Endothelial cell (in vitro differentiated cells): ENCODE measurements around the gene MED20. TPM values are rescaled to one million over a fixed set of nuclear protein-coding genes. Genes with fewer than 3 reads are reported as not detected.

Experiments used
- DNase-seq: peaks from one replicate; pipeline ENCODE4 v3.0.0; 2021; ENCODE audit warnings: low spot score
- H3K27ac Mint-ChIP-seq: one replicate; pipeline ENCODE4 v1.8.0; 2021; ENCODE audit warnings: mixed read lengths, inconsistent platforms; ENCODE audit not compliant: unreplicated experiment
- H3K27me3 Mint-ChIP-seq: one replicate; pipeline ENCODE4 v1.8.0; 2021; ENCODE audit warnings: mild to moderate bottlenecking, moderate library complexity, mixed read lengths, inconsistent platforms; ENCODE audit not compliant: unreplicated experiment
- H3K36me3 Mint-ChIP-seq: one replicate; pipeline ENCODE4 v1.8.0; 2021; ENCODE audit warnings: mild to moderate bottlenecking, low read depth, mixed read lengths, inconsistent platforms; ENCODE audit not compliant: unreplicated experiment
- H3K4me1 Mint-ChIP-seq: one replicate; pipeline ENCODE4 v1.8.0; 2021; ENCODE audit warnings: mild to moderate bottlenecking, mixed read lengths, inconsistent platforms; ENCODE audit not compliant: unreplicated experiment
- H3K4me3 Mint-ChIP-seq: one replicate; pipeline ENCODE4 v1.8.0; 2021; ENCODE audit warnings: mild to moderate bottlenecking, mixed read lengths, inconsistent platforms; ENCODE audit not compliant: unreplicated experiment
- H3K9me3 Mint-ChIP-seq: one replicate; pipeline ENCODE4 v1.8.0; 2021; ENCODE audit warnings: mixed read lengths, inconsistent platforms; ENCODE audit not compliant: unreplicated experiment
- CTCF ChIP-seq: fragments of 200-600 bp; sonication (generic); IDR thresholded peaks from one replicate; pipeline ENCODE4 v1.5.0; 2021; ENCODE audit warnings: antibody characterized with exemption; ENCODE audit not compliant: unreplicated experiment
- total RNA-seq: library from RNA; stranded (reverse); fragmentation: NEBNext Ultra II Directional; extraction: Animal tissue kit (Norgen Biotek cat#: 25700); gene quantifications from one replicate; pipeline ENCODE4 v1.2.1, GENCODE V29; 2021; ENCODE audit not compliant: unreplicated experiment

Gene MED20
- total RNA-seq, 1 donor from 2014 or later = 39.4 TPM

GRCh38 chr6:41877051-41877680, 43.8 kb downstream of the MED20 start:
- Mint-ChIP-seq H3K9me3 (no peaks in the 10 kb centered on the region), H3K4me1 (no peaks in the 10 kb centered on the region), H3K4me3 (no peak overlapping the region), H3K36me3 (no peaks in the 10 kb centered on the region), H3K27ac (no peak overlapping the region), H3K27me3 (no peaks in the 10 kb centered on the region)
- DNase-seq = no peak
- no peak for TF ChIP-seq CTCF

GRCh38 chr6:41874741-41875140, 46.2 kb downstream of the MED20 start:
- Mint-ChIP-seq H3K9me3 (no peaks in the 10 kb centered on the region), H3K27me3 (no peaks in the 10 kb centered on the region), H3K4me1 (no peaks in the 10 kb centered on the region), H3K4me3 (no peak overlapping the region), H3K36me3 (no peaks in the 10 kb centered on the region), H3K27ac (no peak overlapping the region)
- no peak for DNase-seq
- no peak for TF ChIP-seq CTCF

- H3K27me3 Mint-ChIP-seq = no peaks in the 10 kb centered on the region
Measured at GRCh38 chr6:41872147-41872546, 48.8 kb downstream of the MED20 start.

GRCh38 chr6:41871691-41872090, 49.2 kb downstream of the MED20 start:
- no peaks in the 10 kb centered on the region for H3K27me3 Mint-ChIP-seq
- no peaks in the 10 kb centered on the region for H3K4me1 Mint-ChIP-seq
- no peak overlapping the region for H3K4me3 Mint-ChIP-seq
- no peak for DNase-seq
- H3K36me3 Mint-ChIP-seq = no peaks in the 10 kb centered on the region
- no peak for TF ChIP-seq CTCF
- H3K27ac Mint-ChIP-seq = no peak overlapping the region
- H3K9me3 Mint-ChIP-seq = no peaks in the 10 kb centered on the region

More at GRCh38 chr6:41872147-41872546, 48.8 kb downstream of the MED20 start:
- Mint-ChIP-seq H3K9me3 (no peaks in the 10 kb centered on the region), H3K4me1 (no peaks in the 10 kb centered on the region), H3K27ac (no peak overlapping the region), H3K4me3 (no peak overlapping the region), H3K36me3 (no peaks in the 10 kb centered on the region)
- no peak for TF ChIP-seq CTCF
- DNase-seq = no peak

- no peaks in the 10 kb centered on the region for H3K4me1 Mint-ChIP-seq
- peaks cover 2% of the 10 kb centered on the region for H3K27me3 Mint-ChIP-seq
- no peak for DNase-seq
- TF ChIP-seq CTCF = no peak
- H3K4me3 Mint-ChIP-seq = no peak overlapping the region
- H3K9me3 Mint-ChIP-seq = no peaks in the 10 kb centered on the region
- H3K27ac Mint-ChIP-seq = no peak overlapping the region
- no peaks in the 10 kb centered on the region for H3K36me3 Mint-ChIP-seq
Measured at GRCh38 chr6:41859356-41859755, 61.6 kb downstream of the MED20 start.
